Mesendoderm (in vitro differentiated cells): ENCODE measurements around the gene DHFR.
A peak's percentile ranks its signal among the peaks of the same experiment; 100 is the strongest.

Experiments
- DNase-seq: peaks from one replicate; pipeline ENCODE4 v3.0.0; 2013
- H2AK5ac ChIP-seq: 2 replicates; pipeline ENCODE4 v1.6.1; 2013; ENCODE audit warnings: low read length, inconsistent platforms
- H2BK120ac ChIP-seq: 2 replicates; pipeline ENCODE4 v1.6.1; 2013; ENCODE audit warnings: low read depth, mild to moderate bottlenecking, low read length, moderate library complexity, mixed read lengths
- H2BK15ac ChIP-seq: replicated peaks from 2 replicates; pipeline ENCODE4 v1.6.1; 2013; ENCODE audit warnings: low read depth, mild to moderate bottlenecking, moderate library complexity
- H2BK5ac ChIP-seq: 2 replicates; pipeline ENCODE4 v1.6.1; 2013; ENCODE audit warnings: low read length, inconsistent platforms
- H3K18ac ChIP-seq: 2 replicates; pipeline ENCODE4 v1.6.1; 2013; ENCODE audit warnings: mild to moderate bottlenecking, low read length, mixed read lengths
- H3K23ac ChIP-seq: one replicate; pipeline ENCODE4 v1.6.1; 2013; ENCODE audit warnings: low read length
- H3K27ac ChIP-seq: 2 replicates; pipeline ENCODE4 v1.5.1; 2013; ENCODE audit warnings: low read depth, mild to moderate bottlenecking, inconsistent platforms, low read length, moderate library complexity
- H3K27me3 ChIP-seq: 2 replicates; pipeline ENCODE4 v1.6.1; 2013; ENCODE audit warnings: low read length, control low read depth, mild to moderate bottlenecking, inconsistent platforms; ENCODE audit not compliant: insufficient read depth, poor library complexity
- H3K36me3 ChIP-seq: 2 replicates; pipeline ENCODE4 v1.6.1; 2013; ENCODE audit warnings: low read length, inconsistent platforms; ENCODE audit not compliant: control insufficient read depth, insufficient read depth
- H3K4ac ChIP-seq: one replicate; pipeline ENCODE4 v1.6.1; 2013; ENCODE audit warnings: low read depth, mild to moderate bottlenecking, low read length, moderate library complexity
- H3K4me1 ChIP-seq: 2 replicates; pipeline ENCODE4 v1.6.1; 2013; ENCODE audit warnings: low read depth, low read length, inconsistent platforms; ENCODE audit not compliant: control insufficient read depth
- H3K4me2 ChIP-seq: 2 replicates; pipeline ENCODE4 v1.6.1; 2013; ENCODE audit warnings: low read length
- H3K4me3 ChIP-seq: 2 replicates; pipeline ENCODE4 v1.5.1; 2013; ENCODE audit warnings: mild to moderate bottlenecking, low read length
- H3K56ac ChIP-seq: one replicate; pipeline ENCODE4 v1.6.1; 2013; ENCODE audit warnings: low read length
- H3K79me1 ChIP-seq: 2 replicates; pipeline ENCODE4 v1.6.1; 2013; ENCODE audit warnings: low read length, inconsistent platforms
- H3K79me2 ChIP-seq: 2 replicates; pipeline ENCODE4 v1.6.1; 2013; ENCODE audit warnings: mild to moderate bottlenecking, low read length; ENCODE audit not compliant: control insufficient read depth, insufficient read depth
- H3K9ac ChIP-seq: 2 replicates; pipeline ENCODE4 v1.6.1; 2013; ENCODE audit warnings: low read length, inconsistent platforms
- H4K5ac ChIP-seq: one replicate; pipeline ENCODE4 v1.6.1; 2013; ENCODE audit warnings: low read length
- H4K8ac ChIP-seq: one replicate; pipeline ENCODE4 v1.6.1; 2013; ENCODE audit warnings: low read depth, mild to moderate bottlenecking, control low read depth, low read length, moderate library complexity
- WGBS: extraction: QIAGEN DNeasy Blood & Tissue Kit; methylation state at CpG from one replicate; pipeline ENCODE4 v1.1.7; 2013; ENCODE audit warnings: low lambda C conversion rate, missing lambda C conversion rate; ENCODE audit not compliant: insufficient coverage; ENCODE audit errors: extremely low coverage; 5-methylcytosine and 5-hydroxymethylcytosine counted together

DHFR gene

GRCh38 chr5:80607832-80608231 lies 47.0 kb downstream of the DHFR start:
- H3K9ac ChIP-seq: no peak overlapping the region
- H3K4me1 ChIP-seq: no peaks in the 10 kb centered on the region
- H3K79me1 ChIP-seq: no peaks in the 10 kb centered on the region
- no peak overlapping the region for H3K4me3 ChIP-seq
- no peak overlapping the region for H3K56ac ChIP-seq
- H2AK5ac ChIP-seq: no peak overlapping the region
- H3K23ac ChIP-seq: no peak overlapping the region
- H3K36me3 ChIP-seq: no peaks in the 10 kb centered on the region
- no peak overlapping the region for H2BK15ac ChIP-seq
- no peaks in the 10 kb centered on the region for H3K27me3 ChIP-seq
- H3K79me2 ChIP-seq: no peaks in the 10 kb centered on the region
- no peak overlapping the region for H3K27ac ChIP-seq
- no peak overlapping the region for H4K5ac ChIP-seq
- H3K4ac ChIP-seq: no peak overlapping the region
- H2BK120ac ChIP-seq: no peak overlapping the region
- H3K4me2 ChIP-seq: no peak overlapping the region
- H4K8ac ChIP-seq: no peak overlapping the region
- no peak overlapping the region for H3K18ac ChIP-seq
- DNase-seq: no peak
- no peak overlapping the region for H2BK5ac ChIP-seq

GRCh38 chr5:80607343-80607742 lies 47.4 kb downstream of the DHFR start:
- no peaks in the 10 kb centered on the region for H3K79me2 ChIP-seq
- H3K4me2 ChIP-seq: no peak overlapping the region
- no peak overlapping the region for H2BK120ac ChIP-seq

GRCh38 chr5:80600943-80601693 lies 53.7 kb downstream of the DHFR start:
- no peaks in the 10 kb centered on the region for H3K27me3 ChIP-seq
- H2BK15ac ChIP-seq: no peak overlapping the region
- H2AK5ac ChIP-seq: no peak overlapping the region
- no peak overlapping the region for H3K9ac ChIP-seq
- H3K79me2 ChIP-seq: no peaks in the 10 kb centered on the region
- H3K4me1 ChIP-seq: no peaks in the 10 kb centered on the region
- H4K5ac ChIP-seq: no peak overlapping the region
- H3K4me2 ChIP-seq: no peak overlapping the region
- no peak overlapping the region for H2BK5ac ChIP-seq
- no CpG with 5 or more reads among the region's 2 CpGs for WGBS
- no peak for DNase-seq
- no peak overlapping the region for H3K4ac ChIP-seq
- H3K18ac ChIP-seq: no peak overlapping the region
- H3K36me3 ChIP-seq: no peaks in the 10 kb centered on the region
- H2BK120ac ChIP-seq: no peak overlapping the region
- no peak overlapping the region for H3K23ac ChIP-seq
- H3K4me3 ChIP-seq: no peak overlapping the region
- H3K56ac ChIP-seq: no peak overlapping the region
- no peaks in the 10 kb centered on the region for H3K79me1 ChIP-seq
- H3K27ac ChIP-seq: no peak overlapping the region
- H4K8ac ChIP-seq: no peak overlapping the region

More at GRCh38 chr5:80607343-80607742, 47.4 kb downstream of the DHFR start:
- Histone ChIP-seq H4K8ac (no peak overlapping the region), H3K27me3 (no peaks in the 10 kb centered on the region), H3K56ac (no peak overlapping the region), H3K9ac (no peak overlapping the region), H3K23ac (no peak overlapping the region), H3K18ac (no peak overlapping the region), H3K4ac (no peak overlapping the region), H3K36me3 (no peaks in the 10 kb centered on the region), H3K4me1 (no peaks in the 10 kb centered on the region), H2BK15ac (no peak overlapping the region), H4K5ac (no peak overlapping the region), H3K27ac (no peak overlapping the region), H2AK5ac (no peak overlapping the region), H3K4me3 (no peak overlapping the region), H3K79me1 (no peaks in the 10 kb centered on the region), H2BK5ac (no peak overlapping the region)
- no peak for DNase-seq

- H3K79me2 ChIP-seq: no peaks in the 10 kb centered on the region
- no peak overlapping the region for H3K4me2 ChIP-seq
- DNase-seq: peak; percentile 22
- H2AK5ac ChIP-seq: no peak overlapping the region
- no peak overlapping the region for H2BK15ac ChIP-seq
- H3K27me3 ChIP-seq: no peaks in the 10 kb centered on the region
- no peaks in the 10 kb centered on the region for H3K4me1 ChIP-seq
- H3K79me1 ChIP-seq: no peaks in the 10 kb centered on the region
- no peak overlapping the region for H4K8ac ChIP-seq
- H4K5ac ChIP-seq: no peak overlapping the region
- no peak overlapping the region for H3K27ac ChIP-seq
- no peak overlapping the region for H3K18ac ChIP-seq
- H3K4ac ChIP-seq: no peak overlapping the region
- no peak overlapping the region for H3K4me3 ChIP-seq
- no peak overlapping the region for H3K23ac ChIP-seq
- H3K36me3 ChIP-seq: no peaks in the 10 kb centered on the region
- H2BK120ac ChIP-seq: no peak overlapping the region
- H3K9ac ChIP-seq: no peak overlapping the region
- H3K56ac ChIP-seq: no peak overlapping the region
- WGBS: no CpG with 5 or more reads among the region's 7 CpGs
- H2BK5ac ChIP-seq: no peak overlapping the region
These were observed 57.3 kb downstream of the DHFR start for GRCh38 chr5:80597500-80597899.

- no peak overlapping the region for H2BK15ac ChIP-seq
- H3K4me1 ChIP-seq: no peaks in the 10 kb centered on the region
- no peak overlapping the region for H3K23ac ChIP-seq
- no peaks in the 10 kb centered on the region for H3K36me3 ChIP-seq
- H3K56ac ChIP-seq: no peak overlapping the region
- no peak overlapping the region for H4K5ac ChIP-seq
- no peak overlapping the region for H3K9ac ChIP-seq
- H3K27me3 ChIP-seq: no peaks in the 10 kb centered on the region
- H3K79me1 ChIP-seq: no peaks in the 10 kb centered on the region
- no peak overlapping the region for H2BK120ac ChIP-seq
- WGBS: no CpG with 5 or more reads among the region's 2 CpGs
- DNase-seq: no peak
- no peak overlapping the region for H3K4ac ChIP-seq
- H3K79me2 ChIP-seq: no peaks in the 10 kb centered on the region
- no peak overlapping the region for H3K4me2 ChIP-seq
- H2AK5ac ChIP-seq: no peak overlapping the region
- H4K8ac ChIP-seq: no peak overlapping the region
- H3K27ac ChIP-seq: no peak overlapping the region
- no peak overlapping the region for H3K18ac ChIP-seq
- no peak overlapping the region for H3K4me3 ChIP-seq
- H2BK5ac ChIP-seq: no peak overlapping the region
These were observed 60.0 kb downstream of the DHFR start for GRCh38 chr5:80594810-80595209.

- no CpG with 5 or more reads among the region's 2 CpGs for WGBS
- no peak overlapping the region for H3K56ac ChIP-seq
- H2BK15ac ChIP-seq: no peak overlapping the region
- H3K36me3 ChIP-seq: no peaks in the 10 kb centered on the region
- H2AK5ac ChIP-seq: no peak overlapping the region
- H3K79me2 ChIP-seq: no peaks in the 10 kb centered on the region
- no peak overlapping the region for H3K4me2 ChIP-seq
- H3K27ac ChIP-seq: no peak overlapping the region
- no peak overlapping the region for H3K4ac ChIP-seq
- no peaks in the 10 kb centered on the region for H3K79me1 ChIP-seq
- no peaks in the 10 kb centered on the region for H3K4me1 ChIP-seq
- DNase-seq: peak; percentile 28
- H3K18ac ChIP-seq: no peak overlapping the region
- H3K27me3 ChIP-seq: no peaks in the 10 kb centered on the region
- H4K8ac ChIP-seq: no peak overlapping the region
- H4K5ac ChIP-seq: no peak overlapping the region
- no peak overlapping the region for H2BK120ac ChIP-seq
- no peak overlapping the region for H3K4me3 ChIP-seq
- no peak overlapping the region for H3K23ac ChIP-seq
- no peak overlapping the region for H3K9ac ChIP-seq
- H2BK5ac ChIP-seq: no peak overlapping the region
These were observed 62.0 kb downstream of the DHFR start for GRCh38 chr5:80592761-80593160.
